HG02840 (cell line): ENCODE measurements around the gene HMGXB4.

ENCODE experiments used
- ATAC-seq: cut with Tn5 transposase; IDR thresholded peaks from one replicate; pipeline ENCODE4 v1.9.1; 2021; ENCODE audit warnings: mild to moderate bottlenecking, moderate library complexity, moderate number of reproducible peaks; ENCODE audit not compliant: unreplicated experiment, low FRiP score

HMGXB4 gene

GRCh38 chr22:35324762-35325161, 67.5 kb downstream of the HMGXB4 start:
- ATAC-seq: no peak

GRCh38 chr22:35325209-35325608, 67.9 kb downstream of the HMGXB4 start:
- ATAC-seq: no peak

- ATAC-seq: no peak
Observed at GRCh38 chr22:35326854-35327562, 69.7 kb downstream of the HMGXB4 start.

- ATAC-seq: no peak
Observed at GRCh38 chr22:35327690-35328471, 70.6 kb downstream of the HMGXB4 start.

GRCh38 chr22:35328472-35328885, 71.2 kb downstream of the HMGXB4 start:
- no peak for ATAC-seq

DNA sequence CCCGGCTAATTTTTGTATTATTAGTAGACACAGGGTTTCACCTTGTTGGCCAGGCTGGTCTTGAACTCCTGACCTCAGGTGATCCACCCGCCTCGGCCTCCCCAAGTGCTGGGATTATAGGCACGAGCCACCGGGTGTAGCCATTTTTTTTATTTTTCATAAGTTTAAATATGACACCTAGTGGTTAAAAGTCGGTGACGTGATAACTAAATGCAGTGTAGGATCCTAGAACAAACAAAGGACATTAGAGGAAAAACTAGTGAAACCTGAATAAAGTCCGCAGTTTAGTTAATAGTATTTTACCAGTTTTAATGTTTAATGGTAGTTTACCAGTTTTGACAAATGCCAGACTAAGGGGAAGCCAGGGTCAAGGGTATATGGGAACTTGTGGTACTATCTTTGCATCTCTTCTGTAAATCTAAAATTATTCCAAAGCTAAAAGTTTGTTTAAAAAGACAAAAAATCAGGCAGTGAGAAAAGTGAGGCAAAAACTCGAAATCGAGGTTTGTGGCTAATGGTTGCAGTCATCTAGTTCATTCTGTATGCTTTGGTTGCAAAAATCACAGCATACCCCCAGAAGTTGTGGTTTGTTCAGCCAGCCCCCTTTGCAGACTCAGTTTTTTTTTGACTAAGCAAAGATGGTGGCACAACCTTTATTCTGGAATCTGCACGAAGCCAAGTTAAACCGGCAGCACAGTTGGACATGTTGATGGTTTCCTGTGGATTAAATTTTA, 72.0 kb downstream of the HMGXB4 start:
- ATAC-seq: no peak

- ATAC-seq: no peak
Observed at GRCh38 chr22:35330258-35330861, 73.1 kb downstream of the HMGXB4 start.

- no peak for ATAC-seq
Observed at GRCh38 chr22:35332278-35332677, 75.0 kb downstream of the HMGXB4 start.

GRCh38 chr22:35333220-35333619, 75.9 kb downstream of the HMGXB4 start:
- no peak for ATAC-seq

- no peak for ATAC-seq
Observed at GRCh38 chr22:35334004-35334403, 76.7 kb downstream of the HMGXB4 start.

DNA sequence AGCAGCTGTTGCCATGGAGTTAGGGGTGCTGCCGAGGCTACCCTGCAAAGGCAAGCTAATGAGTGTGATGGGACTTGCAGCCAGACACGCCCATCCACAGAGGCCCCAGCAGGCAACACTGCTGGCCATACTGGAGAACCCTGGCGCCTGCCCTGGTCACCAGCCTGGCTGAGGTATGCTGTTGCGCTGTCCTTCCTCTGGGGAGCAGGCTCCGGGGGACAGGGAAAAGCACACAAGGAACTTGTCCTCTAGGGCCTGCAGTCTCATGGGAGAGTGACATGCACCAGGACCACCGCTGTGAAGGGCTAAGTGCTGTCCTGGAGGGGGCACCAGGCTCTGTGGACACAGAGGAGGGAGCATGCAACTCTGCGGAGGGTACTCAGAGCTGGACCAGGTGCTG, 78.2 kb downstream of the HMGXB4 start:
- ATAC-seq: no peak

DNA sequence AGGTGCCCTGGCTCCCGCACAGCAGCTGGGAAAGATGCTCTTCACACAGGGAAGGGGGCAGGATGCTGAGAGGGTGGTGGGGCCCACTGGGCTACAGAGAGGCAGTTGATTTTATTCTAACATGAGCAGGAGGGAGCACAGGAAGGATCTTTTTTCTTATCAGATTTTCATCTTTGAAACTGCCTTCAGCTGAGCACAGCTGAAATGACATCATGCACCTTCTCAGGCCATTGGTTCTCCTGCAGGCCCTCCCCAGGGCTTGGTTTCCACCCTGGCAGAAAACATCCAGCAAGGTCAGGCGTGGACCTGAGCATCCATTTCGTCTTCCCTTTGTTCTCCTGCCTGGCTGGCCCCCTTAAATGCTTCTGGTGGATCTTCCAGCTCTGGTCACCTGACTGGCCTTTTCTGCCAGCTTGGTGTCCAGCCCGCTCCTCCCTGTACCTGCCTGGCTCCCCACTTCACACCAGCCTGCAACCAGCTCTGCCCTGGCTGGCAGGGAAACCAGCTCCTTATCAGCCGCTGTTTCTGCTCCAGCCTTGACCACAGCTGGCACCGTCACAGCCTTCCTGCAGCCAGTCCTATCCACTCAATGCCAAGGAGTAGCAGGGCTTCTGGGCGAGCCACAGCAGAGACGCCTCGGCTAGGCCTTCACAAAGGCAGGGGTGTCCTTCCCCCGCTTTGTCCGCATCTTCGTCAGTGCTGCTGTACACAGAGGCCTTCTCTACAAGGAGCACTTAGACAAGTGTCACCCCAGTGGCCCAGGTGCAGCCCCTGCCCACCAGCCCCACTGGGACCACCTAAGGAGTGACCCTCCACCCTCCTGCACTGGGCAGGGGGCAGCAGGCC, 78.9 kb downstream of the HMGXB4 start:
- ATAC-seq: no peak

DNA sequence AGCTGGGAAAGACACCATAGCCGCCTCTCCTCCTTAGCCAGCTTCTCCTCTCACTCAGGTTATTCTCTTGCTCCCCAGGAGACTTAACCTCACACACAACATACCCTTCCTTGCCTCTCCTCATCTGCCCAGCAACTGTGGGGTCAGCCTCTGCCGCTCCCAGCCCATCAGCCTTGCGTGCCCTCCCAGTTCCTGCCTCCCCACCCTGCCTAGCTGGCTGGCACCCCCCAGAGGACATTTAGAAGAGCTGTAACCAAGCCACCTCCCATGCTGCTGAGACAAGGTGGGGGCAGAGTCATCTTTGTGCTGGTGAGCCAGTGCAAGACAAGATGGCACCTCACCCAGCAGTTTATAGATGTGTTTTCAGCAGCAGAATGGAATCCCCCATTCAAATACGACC, 80.6 kb downstream of the HMGXB4 start:
- ATAC-seq: no peak

DNA sequence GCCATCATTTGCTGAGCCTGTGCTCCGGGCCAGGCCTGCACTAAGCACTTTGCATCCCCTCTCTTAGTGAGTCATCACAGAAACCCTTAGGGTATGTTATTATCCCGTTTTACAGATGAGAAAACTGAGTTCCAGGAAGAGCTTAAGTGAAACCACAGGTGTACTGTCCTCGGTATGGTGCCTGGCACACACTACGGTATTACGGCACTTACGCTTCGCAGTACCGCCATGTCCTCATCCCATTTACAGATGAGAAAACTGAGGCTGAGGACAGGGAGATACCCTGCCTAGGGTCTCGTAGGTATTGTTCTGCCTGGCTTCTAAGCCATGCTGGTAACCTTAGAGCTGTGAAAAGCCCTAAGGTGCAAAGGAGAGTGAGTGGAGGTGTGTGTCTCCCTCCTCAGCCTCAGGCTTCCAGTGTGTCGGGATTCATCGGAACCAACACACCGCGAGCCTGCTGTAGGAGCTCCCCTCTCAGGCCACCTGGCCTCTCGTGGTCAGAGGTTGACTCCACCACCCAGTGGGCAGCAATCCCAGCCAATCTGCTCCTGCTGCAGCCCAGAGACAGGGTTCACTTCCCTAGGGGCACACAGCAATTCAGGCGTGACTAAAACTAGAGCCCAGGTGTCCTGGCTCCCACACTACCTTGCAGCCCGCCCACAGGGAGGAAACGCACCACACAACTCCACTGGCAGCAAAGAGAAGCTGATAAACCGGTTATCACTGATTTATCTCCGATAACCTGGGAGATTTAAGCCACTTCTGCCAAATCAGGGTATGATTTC, 84.0 kb downstream of the HMGXB4 start:
- ATAC-seq: no peak

- ATAC-seq: no peak
Observed at GRCh38 chr22:35342390-35342789, 85.1 kb downstream of the HMGXB4 start.

DNA sequence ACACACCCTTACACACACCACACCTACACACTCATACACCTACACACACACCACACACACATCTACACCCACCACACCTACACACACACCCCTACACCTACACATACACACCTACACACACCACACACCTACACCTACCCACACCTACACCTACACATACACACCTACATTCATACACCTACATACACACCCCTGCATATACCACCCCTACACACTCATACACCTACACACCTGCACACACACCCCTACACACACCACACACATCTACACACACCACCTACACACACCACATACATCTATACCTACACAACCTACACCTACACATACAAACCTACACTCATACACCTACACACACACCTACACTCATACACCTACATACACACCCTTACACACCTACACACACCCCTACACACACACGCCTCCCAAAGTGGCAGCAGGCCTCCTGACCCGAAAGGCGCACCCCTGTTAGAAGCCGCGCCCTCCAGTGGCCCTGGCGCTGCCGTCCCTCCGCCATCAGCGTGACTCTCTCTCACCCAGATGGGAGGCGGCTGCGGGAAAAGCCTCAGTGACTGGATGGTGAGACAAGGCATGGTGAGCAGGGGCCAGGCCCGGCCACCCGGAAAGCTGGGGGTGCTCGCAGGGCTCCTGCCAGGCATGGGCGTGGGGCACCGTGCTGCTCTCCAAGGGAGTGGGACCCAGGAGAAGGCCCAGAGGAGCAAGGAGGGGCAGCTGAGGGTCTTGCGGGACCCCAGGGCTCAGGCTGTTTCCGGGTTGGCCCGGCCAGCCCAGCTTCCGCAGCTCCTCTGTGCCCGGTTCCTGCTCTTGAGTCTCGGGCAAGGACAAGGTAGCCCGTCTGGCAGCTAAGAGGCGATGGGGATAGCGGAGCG, 86.6 kb downstream of the HMGXB4 start:
- no peak for ATAC-seq

GRCh38 chr22:35344956-35345690, 87.8 kb downstream of the HMGXB4 start:
- no peak for ATAC-seq
